Measurements from ENCODE around the gene COL27A1.

The COL27A1 gene

GRCh38 chr9:114247077-114247476 is 91.7 kb downstream of the COL27A1 start:
- DNase-seq (ENCODE audit: low read depth) = no peak

DNA sequence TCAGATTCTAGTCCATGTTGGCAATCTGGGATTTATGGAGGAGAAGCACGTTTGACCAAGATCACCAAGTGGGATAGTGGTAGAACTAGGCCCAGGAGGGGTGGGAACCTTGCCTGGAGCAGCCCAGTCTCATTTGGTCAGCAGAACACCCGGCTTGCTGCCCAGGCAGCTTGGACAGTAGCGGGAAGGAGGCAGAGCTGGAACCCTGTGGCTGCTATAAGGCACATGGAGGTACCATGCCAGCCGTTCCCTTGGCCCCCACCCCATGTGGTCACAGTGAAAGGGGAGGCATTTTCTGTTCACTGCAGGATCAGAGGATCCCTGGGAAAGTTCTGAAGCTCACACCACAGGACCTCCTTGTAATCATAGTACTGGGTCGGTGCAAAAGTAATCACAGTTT is 92.2 kb downstream of the COL27A1 start:
- DNase-seq (ENCODE audit: low read depth) = no peak

DNA sequence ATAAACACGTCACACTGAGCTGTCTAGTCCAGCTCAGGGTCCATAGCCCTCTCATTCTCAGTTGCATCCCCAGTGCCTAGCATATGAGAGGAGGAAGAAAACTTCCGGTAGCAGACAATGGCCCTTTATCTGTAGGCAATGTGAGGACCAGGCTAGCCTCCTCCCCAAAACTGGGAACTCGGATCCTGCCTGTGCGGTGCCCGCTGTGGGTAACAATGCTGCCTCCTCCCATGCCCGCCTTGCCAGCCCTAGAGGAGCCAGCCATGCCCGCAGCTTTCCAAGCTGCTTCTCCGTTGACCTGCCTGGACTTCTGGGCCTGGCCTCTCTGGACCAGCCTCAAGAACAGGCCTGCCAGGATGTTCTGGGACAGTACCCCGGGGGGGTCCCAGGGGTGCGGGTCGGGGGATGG is 93.0 kb downstream of the COL27A1 start:
- no peak for DNase-seq (ENCODE audit: low read depth)

DNA sequence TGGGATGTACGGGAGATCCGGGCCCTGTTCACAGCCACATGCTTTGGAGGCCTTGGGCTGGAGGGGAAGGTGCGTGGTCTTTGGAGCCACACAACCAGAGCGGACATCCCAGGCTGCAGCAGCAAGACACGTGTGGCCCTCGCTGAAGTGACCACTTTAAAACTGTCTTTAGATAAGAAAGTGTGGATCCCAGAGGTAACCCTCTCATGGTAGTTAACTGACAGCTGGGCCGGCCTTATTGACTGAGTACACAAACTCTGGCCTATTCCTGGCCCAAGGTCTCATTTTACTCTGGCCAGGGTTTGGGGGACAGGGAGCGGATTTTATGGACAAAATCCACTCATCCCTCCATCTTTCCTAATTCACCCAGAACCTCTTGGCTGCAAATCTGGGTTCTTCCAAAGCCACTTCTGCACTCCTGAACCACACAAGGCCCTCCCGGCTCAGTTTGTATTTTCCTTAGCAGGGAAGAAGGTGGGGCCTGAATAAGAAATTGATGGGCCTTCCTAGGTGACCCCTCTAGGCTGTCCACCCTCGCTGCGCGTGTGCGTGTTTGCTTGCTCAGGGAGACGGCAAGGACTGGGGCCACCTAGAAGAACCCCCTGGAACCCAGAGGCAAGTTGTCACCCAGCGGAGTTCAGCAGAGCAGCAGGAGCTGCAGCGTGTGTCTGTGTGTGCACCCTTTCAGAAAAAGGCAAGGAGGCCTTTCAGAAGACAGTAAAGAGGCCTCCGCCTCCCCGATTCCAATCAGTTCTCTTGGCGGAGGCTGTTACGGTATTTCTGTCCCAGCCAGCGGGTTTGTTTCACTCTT is 94.3 kb downstream of the COL27A1 start:
- no peak for DNase-seq (ENCODE audit: low read depth)

- no peak for DNase-seq (ENCODE audit: low read depth)
Observed at GRCh38 chr9:114250235-114250568, 94.9 kb downstream of the COL27A1 start.

- DNase-seq (ENCODE audit: low read depth) = no peak
Observed at GRCh38 chr9:114250648-114251047, 95.3 kb downstream of the COL27A1 start.

DNA sequence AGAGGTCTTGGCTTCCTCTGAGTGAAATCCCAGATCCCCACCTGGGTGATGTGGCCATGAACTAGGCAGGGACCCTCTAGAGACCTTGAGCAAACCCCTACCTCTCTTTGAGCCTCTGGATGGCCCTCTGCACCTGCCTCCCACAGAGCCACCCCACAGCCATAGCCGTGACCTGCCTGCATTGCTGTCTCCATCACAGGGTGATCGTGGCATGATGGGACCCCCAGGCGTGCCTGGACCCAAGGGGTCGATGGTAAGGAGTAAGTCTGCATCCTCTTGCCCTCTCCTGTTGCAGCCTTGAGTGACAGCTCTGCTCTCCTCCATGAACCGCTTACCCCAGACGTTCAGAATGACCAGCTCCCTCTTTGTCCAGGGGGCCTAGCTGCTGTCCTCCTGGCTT is 97.1 kb downstream of the COL27A1 start:
- no peak for DNase-seq (ENCODE audit: low read depth)

DNA sequence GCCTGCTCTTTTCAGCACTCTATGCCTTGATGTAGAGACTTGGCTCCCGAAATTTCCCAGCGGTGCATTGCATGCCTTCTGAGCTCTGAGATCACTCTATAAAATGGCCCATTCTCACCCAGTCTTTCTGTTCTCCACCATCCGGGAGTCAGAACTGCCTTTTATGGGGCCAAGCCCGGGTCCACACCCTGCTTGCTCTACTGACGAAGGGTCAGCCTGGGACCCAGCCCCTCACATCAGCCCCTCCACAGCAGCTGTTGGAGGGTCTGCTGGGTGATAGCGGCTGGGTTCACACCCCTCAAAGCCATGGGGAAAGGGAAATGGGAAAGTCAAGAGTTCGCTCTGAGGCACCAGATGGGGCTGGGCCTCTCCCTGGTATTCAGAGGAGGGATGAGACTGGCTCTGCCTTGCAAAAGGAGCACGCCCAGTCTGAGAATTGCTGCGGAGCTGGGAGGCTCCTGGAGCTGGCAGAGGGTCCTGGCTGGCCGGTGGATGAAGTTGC is 101.5 kb downstream of the COL27A1 start:
- no peak for DNase-seq (ENCODE audit: low read depth)

DNA sequence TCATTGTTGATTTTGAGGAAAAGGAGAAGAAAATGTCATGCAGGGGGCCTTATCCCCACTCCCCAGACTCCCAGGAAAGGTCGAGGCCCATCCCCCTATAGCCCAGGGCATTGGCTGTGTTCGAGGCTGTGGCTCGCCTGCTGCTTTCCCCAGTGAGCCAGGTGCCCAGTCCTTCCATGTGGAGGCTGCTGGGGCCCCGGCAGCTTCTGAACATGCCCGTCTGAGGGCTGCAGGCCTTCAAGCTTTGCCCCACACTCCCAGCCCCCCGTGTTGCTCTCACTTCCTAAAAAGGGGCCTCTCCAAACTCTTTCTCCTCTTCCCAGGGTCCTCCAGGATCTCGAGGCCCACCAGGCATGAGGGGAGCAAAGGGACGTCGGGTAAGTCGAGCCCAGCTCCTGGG is 102.9 kb downstream of the COL27A1 start:
- no peak for DNase-seq (ENCODE audit: low read depth)

DNA sequence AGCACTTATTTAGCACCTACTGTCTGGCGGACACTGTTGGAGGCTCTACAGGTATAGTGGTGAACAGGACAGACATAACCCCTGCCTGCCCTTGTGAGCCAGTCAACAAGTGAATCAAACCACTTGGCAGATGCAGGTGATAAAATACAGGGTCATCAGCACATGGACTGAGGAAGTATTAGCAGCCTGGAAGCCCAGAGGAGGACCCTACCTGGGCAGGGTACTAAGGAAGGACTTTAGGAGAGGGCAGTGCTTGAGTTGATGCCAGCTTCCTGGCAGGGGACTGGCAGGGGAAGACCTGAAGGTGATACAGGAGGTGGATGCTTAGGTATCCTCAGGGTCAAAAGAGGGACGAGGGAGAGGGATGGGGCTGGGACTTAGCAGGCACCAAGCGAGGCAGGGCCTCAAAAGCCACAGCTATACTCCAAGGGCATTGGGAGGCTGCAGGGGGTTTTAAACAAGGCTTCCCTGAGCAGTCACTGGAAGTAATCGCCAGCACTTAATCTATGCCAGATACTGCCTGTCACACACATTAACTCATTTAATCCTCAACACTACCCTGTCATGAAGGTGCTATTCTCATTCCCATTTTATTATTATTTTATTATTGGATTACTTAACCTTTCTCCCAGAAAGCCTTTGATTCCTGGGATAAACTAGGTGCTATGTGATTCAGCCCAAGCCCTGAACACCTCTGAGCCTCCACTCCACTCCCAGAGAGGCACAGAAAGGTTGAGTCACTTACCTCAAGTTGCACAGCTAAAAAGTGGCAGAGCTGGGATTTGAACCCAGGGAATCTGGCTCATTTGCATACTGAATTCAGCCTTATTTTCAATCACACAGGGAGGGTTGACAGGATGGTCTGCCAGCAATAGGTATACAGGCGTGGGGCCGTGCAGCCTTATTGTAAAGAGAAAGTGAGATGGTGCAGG is 103.8 kb downstream of the COL27A1 start:
- DNase-seq (ENCODE audit: low read depth) = no peak

- DNase-seq (ENCODE audit: low read depth) = no peak
Observed at GRCh38 chr9:114259798-114260523, 104.6 kb downstream of the COL27A1 start.

- DNase-seq (ENCODE audit: low read depth) = no peak
Observed at GRCh38 chr9:114261026-114261425, 105.7 kb downstream of the COL27A1 start.

- DNase-seq (ENCODE audit: low read depth) = no peak
Observed at GRCh38 chr9:114261987-114262386, 106.7 kb downstream of the COL27A1 start.

GRCh38 chr9:114263853-114264510 is 108.6 kb downstream of the COL27A1 start:
- DNase-seq (ENCODE audit: low read depth) = no peak

- no peak for DNase-seq (ENCODE audit: low read depth)
Observed at GRCh38 chr9:114264806-114265550, 109.6 kb downstream of the COL27A1 start.

DNA sequence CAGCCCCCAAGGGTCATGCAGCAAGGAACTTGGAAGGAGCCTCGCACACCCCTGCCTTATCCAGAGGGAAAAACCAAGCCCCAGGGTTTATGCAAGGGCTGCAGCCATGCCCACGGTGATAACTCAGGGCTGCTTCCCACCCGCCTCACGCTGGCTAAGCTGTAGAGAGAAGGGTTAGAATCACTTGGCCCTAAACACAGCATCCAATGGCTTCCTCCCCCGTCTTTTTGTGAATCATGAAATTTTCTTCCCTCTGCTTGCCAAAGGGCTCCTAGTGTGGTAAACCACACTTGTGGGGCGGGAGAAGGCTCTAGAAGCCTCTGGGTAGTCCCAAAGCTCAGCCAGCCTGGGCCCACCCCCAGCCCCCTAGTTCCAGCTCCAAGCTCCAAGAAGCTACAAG is 111.6 kb downstream of the COL27A1 start:
- no peak for DNase-seq (ENCODE audit: low read depth)

DNA sequence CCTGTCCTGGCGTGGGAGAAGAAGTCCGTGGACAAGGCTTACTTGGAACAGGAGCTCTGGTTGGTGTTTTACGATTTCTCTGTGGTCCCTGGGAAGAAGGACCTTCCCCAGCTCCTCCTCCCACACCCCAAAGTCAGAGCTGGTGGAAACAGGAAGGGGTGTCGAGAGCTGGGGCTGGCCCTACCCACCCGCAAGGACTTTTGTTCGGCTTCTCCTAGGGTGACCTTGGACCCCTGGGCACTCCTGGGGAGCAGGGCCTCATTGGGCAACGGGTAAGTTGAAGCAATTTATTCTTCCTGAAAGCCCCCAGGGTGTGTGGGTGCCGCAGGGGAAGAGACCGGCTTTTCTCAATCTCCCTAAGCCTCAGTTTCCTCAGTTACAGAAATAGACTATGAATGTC is 113.7 kb downstream of the COL27A1 start:
- DNase-seq (ENCODE audit: low read depth) = no peak

DNA sequence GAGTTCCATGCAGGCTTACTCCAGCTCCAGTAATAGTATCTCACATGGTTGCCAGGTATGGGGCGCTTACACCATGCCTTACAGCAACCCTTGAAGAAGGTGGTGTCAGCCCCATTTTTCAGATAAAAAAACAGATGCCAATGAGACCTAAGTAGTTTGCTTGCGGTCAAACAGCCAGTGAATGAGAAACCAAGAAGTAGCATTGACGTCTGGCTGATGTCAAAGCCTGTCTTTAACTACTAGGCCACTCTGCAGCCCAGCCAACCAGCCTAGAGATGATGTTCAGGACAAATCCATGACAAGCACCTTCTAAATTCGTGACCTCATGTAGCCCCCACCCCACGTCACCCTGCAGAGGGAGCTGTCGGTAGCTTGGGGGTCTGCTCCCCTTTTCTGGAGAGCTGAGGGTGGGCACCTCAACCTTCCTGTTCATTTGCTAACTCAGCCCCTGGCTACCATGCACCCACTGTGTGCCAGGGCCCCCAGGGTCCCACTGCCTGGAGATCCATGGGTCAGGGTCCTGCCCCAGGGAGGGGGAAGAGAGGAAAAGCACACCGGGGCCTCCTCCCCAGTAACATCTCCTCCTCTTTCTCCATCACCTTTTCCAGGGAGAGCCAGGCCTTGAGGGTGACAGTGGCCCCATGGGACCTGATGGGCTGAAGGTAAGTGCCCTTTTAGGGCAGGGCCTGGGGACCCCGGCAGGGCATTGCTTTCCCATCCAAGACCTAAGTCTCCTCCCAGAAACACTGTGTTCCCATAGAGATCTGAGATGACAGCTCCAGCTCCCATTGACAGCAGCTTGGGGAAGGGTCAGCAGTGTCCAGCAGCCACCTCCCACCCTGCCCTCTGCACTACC is 115.0 kb downstream of the COL27A1 start:
- no peak for DNase-seq (ENCODE audit: low read depth)

DNA sequence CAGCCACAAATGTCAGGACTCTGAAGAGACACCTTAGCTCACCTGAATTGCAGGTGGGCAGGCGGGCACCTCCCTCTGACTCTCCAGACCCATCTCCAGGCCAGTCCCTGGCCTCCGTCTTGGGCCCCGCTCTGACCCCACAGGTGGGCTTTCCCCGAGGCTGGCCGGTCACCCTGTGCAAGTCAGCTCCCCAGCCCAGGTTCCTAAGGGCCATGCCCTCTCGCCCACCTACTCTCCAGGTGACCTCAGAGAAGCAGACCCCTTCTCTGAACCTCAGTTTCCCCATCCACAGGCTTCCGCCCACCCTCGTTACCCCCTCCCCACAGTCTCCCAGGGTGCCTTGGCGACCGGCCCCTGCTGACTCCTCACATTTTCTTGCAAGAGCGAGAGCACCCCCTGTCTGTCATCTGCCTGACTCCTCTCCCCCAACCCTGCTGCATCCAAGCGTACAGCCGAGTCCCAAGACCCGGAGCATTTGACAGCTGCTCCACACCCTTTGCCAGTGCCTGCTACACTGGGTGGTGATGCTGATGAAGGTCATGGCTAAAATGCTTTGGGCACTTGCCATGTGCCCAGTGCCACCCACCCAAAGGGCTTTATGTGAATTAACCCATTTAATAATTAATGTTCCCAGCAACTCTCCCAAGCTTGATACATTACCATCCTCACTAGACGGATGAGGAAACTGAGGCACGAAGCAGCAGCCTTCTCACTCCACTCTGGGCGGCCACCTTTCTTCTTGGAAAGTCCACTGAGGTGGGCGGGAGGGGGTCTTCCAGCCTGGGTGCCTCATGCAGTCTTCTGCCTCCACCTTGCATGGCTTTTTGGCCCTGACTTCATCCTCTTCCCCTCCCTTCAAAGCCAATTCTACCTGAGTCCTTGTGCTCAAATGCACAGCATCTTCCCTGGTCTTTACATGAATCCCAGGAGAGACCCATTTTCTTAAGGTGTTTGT is 116.5 kb downstream of the COL27A1 start:
- no peak for DNase-seq (ENCODE audit: low read depth)
